Activated naive CD8-positive, alpha-beta T cell treated with anti-CD3 and anti-CD28 coated beads for 36 hours (primary cell): ENCODE measurements around the gene ARMC9. TPM values are rescaled to one million over a fixed set of nuclear protein-coding genes. Genes with fewer than 3 reads are reported as not detected.
"Not testable (repeated sequence)": the region's sequence is repeated elsewhere in the genome, so short reads cannot be mapped to it uniquely, and the experiment has no call there.

Source experiments
- DNase-seq: peaks from one replicate; pipeline ENCODE4 v3.0.0; 2021
- H3K27ac Mint-ChIP-seq: one replicate; pipeline ENCODE4 v1.8.0; 2022; ENCODE audit warnings: mild to moderate bottlenecking, moderate library complexity, mixed read lengths
- H3K27me3 Mint-ChIP-seq: one replicate; pipeline ENCODE4 v1.8.0; 2022; ENCODE audit warnings: mild to moderate bottlenecking, mixed read lengths
- H3K36me3 Mint-ChIP-seq: one replicate; pipeline ENCODE4 v1.8.0; 2021; ENCODE audit warnings: mild to moderate bottlenecking, mixed read lengths
- H3K4me1 Mint-ChIP-seq: one replicate; pipeline ENCODE4 v1.8.0; 2021; ENCODE audit warnings: mixed read lengths
- H3K4me3 Mint-ChIP-seq: one replicate; pipeline ENCODE4 v1.8.0; 2022; ENCODE audit warnings: mild to moderate bottlenecking, moderate library complexity, mixed read lengths
- H3K9me3 Mint-ChIP-seq: one replicate; pipeline ENCODE4 v1.8.0; 2022; ENCODE audit warnings: mixed read lengths
- total RNA-seq, 2 experiments: library from RNA; stranded (reverse); gene quantifications; one replicate each; pipeline ENCODE4 v1.2.3, GENCODE V29; 2021

Gene ARMC9
- total RNA-seq, 2 experiments from 2014 or later = 3.9 to 5.1 TPM

DNA sequence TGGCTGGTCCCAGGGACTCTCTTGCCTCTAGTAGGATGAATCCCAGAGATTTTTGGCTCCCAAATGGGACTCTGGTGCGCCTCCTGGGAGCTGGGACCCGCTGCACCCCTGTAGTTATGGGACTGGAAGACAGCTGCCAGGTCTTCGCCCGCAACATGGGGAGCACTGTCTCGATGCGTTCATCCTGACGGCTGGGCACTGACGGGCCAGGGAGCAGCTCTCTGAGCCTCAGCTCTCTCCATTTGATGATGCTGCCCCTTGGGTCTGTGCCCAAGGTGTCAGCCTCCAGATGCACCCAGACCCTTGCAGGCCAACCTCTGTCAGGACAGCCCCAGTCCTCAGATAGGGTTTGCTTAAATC lies 9.3 kb upstream of the ARMC9 start:
- Mint-ChIP-seq H3K36me3 (no peaks in the 10 kb centered on the region), H3K27me3 (peaks cover 40% of the 10 kb centered on the region), H3K4me3 (no peak overlapping the region), H3K9me3 (no peaks in the 10 kb centered on the region), H3K4me1 (no peaks in the 10 kb centered on the region), H3K27ac (no peak overlapping the region)
- DNase-seq = no peak

DNA sequence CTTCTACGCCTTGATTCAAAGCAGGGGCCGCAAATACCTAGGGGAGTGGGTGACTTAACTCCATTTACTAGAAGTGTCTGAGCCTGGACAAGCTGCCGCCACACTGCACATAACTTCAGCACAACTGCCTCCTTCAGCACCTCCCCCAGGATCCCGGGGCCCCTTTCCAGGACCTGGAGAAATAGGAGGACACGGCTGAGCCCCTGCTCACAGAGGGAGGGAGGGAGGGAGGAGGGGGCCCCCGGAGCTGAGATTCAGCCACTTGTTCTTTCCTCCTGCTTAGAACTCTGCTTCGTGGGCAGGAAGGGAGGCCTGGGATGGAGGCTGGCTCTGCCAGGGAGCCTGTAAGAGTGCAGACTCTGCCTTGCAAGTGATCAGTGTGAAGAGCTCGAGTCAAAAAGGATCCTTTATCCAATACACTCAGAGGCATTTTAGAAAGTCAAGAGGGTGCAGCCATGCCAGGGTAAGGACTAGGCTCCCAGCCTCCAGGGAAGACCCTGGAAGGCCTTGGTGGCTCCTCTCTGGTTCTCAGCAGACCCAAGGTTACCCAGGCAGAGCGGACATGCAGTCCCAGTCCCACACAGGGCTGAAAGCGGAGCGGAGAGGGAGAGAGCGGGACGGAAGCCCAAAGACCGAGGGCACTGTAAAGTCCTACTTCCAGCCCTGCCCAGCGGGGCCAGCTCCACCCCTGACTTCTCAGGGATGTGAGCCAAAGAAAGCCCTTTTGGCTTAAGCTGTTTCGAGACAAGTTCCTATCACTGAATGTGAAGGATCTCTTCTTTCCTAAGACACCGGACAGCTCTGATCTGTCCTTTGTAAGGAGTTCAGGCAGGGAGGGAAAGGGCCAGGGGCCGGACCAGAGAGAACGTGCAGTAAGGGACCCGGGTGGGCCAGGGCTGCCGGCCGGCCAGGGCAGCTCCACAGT lies 8.6 kb upstream of the ARMC9 start:
- no peak overlapping the region for H3K4me3 Mint-ChIP-seq
- no peaks in the 10 kb centered on the region for H3K9me3 Mint-ChIP-seq
- H3K4me1 Mint-ChIP-seq = no peaks in the 10 kb centered on the region
- H3K36me3 Mint-ChIP-seq = no peaks in the 10 kb centered on the region
- peaks cover 40% of the 10 kb centered on the region for H3K27me3 Mint-ChIP-seq
- DNase-seq = no peak
- H3K27ac Mint-ChIP-seq = no peak overlapping the region

DNA sequence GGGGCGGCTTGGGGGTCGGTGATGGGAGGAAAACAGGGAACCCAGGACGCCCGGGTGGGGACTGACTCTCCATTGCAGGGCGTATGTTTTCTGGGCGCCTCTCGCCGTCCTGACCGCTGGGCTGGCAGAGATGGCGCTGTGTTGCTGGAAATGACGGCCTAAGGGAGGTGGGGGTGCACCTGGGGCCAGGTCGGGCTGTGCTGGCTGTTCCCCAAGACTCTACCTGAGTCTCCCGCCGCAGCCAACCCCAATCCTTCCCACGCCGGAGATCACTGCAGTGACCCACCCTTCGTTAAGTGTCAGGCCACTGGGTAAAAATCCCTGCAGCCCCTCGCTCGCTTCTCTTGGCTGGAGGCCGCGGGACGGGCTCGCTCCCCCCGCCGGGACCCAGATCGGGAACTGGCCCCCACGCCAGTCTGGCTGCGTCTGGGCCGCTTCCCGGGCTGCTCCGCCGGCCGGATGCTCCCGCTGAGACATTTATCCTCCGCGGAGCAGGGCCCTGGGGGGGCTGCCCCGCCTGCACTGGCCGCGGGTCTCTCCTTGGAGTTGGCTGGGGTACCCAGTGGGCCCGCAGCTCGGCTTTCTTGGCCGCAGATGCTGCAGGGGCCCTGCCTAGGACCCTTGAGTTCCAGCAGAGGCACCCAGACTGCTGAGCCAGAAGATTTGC lies 7.8 kb upstream of the ARMC9 start:
- peaks cover 40% of the 10 kb centered on the region for H3K27me3 Mint-ChIP-seq
- H3K27ac Mint-ChIP-seq = no peak overlapping the region
- no peak overlapping the region for H3K4me3 Mint-ChIP-seq
- DNase-seq = no peak
- H3K4me1 Mint-ChIP-seq = no peaks in the 10 kb centered on the region
- no peaks in the 10 kb centered on the region for H3K9me3 Mint-ChIP-seq
- H3K36me3 Mint-ChIP-seq = no peaks in the 10 kb centered on the region

DNA sequence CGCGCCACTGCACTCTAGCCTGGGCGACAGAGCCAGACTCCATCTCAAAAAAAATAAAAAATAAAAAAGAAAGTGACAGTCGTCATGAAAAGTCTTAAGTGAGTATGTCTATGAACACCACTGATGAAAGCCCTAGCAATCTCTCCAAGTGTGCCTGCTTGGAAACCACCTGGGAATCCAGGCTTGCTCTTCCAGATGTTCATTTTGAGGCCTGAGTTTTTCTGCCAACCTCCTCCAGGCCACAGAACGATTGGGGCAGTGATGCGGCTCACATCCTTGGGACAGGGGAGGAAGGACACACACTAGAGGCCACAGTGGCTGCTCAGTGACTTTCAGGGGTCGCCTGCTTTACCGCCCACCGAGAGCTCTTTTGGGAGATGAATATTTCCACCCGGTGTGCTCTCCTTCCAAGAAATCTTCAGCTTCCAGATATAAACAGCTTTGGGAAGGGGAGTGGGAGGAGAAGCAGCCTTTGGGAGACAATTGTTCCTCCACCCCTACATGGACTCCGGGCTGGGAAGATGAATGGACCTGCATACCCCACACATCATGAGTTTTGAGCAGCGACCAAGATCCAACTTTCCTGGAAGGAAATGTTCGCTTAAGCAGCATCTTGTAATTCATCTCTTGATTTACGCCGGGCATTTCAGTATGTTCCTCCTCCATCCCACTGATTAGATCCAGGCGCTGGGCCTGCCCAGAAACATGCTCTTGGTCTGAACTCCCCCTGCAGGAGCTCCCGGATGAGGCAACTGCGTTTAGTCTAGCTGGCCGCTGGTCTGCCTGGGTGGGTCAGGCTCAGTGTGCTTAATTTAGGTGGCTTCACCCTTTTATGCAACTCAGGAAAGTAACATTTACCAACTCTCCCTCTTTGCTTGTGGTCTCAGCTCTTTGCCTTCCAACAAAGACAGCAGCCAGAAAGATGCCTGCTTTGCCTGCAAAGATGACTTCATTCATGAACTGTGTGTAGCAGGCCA lies 6.2 kb upstream of the ARMC9 start:
- peaks cover 40% of the 10 kb centered on the region for H3K27me3 Mint-ChIP-seq
- H3K4me3 Mint-ChIP-seq = no peak overlapping the region
- no peak overlapping the region for H3K27ac Mint-ChIP-seq
- no peaks in the 10 kb centered on the region for H3K4me1 Mint-ChIP-seq
- no peak for DNase-seq
- H3K9me3 Mint-ChIP-seq = no peaks in the 10 kb centered on the region
- no peaks in the 10 kb centered on the region for H3K36me3 Mint-ChIP-seq

DNA sequence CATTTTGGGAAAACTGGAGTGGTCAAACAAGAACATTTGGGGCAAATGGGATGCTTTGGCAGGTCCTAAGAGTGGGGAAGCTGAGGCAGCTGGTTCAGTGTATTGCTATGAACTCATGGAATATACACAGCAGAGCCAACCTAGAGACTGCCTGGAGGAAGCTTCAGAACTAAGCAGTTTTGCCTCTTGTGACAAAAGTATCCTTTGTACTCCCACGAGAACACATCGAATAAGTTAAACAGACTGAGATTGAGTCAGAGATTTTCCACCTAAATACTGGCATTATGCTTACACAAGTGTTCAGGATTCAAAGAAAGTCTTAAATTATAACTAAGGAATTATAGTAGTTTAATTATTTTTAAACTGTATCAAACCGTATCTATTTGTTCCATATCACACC lies 5.2 kb upstream of the ARMC9 start:
- no peak overlapping the region for H3K27ac Mint-ChIP-seq
- no peak for DNase-seq
- no peaks in the 10 kb centered on the region for H3K36me3 Mint-ChIP-seq
- no peak overlapping the region for H3K4me3 Mint-ChIP-seq
- H3K9me3 Mint-ChIP-seq = no peaks in the 10 kb centered on the region
- peaks cover 40% of the 10 kb centered on the region for H3K27me3 Mint-ChIP-seq
- H3K4me1 Mint-ChIP-seq = peaks cover 8% of the 10 kb centered on the region

DNA sequence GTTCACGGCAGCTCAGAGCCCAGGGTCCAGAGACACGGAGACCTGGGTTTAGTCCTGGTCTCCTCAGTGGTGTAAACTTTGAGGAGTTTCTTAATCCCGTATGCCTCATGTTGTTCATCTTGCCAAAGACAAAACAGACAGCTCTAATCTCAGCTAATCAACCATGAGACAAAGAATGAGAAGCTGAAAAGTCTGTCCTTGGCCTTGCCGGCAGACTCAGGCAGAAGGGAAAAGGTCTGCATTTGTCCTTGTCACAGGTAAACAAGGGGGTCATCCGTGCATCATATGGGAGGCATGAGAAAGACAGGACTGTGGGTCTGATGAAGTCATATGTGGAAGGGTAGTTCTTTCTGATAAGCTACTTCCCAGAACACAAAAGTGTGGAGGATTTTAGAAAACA lies 1.8 kb upstream of the ARMC9 start:
- DNase-seq = no peak
- no peaks in the 10 kb centered on the region for H3K36me3 Mint-ChIP-seq
- no peak overlapping the region for H3K4me3 Mint-ChIP-seq
- peaks cover 11% of the 10 kb centered on the region for H3K27me3 Mint-ChIP-seq
- H3K27ac Mint-ChIP-seq = no peak overlapping the region
- H3K4me1 Mint-ChIP-seq = peaks cover 22% of the 10 kb centered on the region
- H3K9me3 Mint-ChIP-seq = no peaks in the 10 kb centered on the region

DNA sequence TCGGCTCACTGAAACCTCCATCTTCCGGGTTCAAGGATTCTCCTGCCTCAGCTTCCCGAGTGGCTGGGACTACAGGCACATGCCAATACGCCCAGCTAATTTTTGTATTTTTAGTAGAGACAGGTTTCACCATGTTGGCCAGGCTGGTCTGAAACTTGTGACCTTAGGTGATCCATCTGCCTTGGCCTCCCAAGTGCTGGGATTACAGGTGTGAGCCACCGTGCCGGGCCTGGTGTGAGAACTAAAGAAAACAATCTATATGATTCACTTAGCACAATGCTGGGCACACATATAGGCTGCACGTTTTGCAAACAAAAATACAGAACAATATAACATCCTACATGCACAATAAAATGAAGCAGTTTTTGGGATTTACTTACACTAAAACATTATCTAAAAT lies 1.2 kb upstream of the ARMC9 start:
- H3K27me3 Mint-ChIP-seq, H3K27ac Mint-ChIP-seq, DNase-seq, H3K36me3 Mint-ChIP-seq, H3K4me3 Mint-ChIP-seq, H3K9me3 Mint-ChIP-seq: not testable (repeated sequence)
- H3K4me1 Mint-ChIP-seq = peaks cover 23% of the 10 kb centered on the region

DNA sequence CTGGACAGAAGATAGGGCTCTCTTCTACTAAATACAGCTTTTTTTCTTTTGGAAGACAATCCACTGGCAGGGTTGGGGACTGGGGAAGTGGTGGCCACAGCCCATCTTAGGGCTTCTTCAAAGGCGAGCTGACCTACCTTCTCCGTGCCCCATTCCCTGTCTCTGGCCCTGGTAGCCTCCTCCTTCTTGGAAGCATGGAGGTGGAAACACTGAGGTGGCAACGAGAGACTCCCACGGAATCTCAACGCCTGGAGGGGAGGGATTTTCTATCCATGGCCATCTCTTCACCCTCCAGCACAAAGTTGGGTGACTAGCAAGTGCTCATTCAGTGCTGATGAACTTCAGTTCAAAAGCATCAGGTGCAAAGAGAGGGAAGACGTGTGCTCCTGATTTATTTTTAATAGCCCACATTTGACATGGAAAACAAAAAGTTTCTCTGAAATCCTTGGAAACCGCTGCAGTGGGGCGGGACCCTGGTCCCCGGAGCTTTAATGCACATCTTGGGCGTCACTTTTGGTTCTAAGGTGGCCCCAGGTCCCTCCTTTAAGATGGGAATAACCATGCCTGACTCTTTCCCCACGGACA lies 633 bp upstream of the ARMC9 start:
- H3K27ac Mint-ChIP-seq = peak overlapping the region; percentile 82
- H3K36me3 Mint-ChIP-seq = no peaks in the 10 kb centered on the region
- H3K4me3 Mint-ChIP-seq = peak overlapping the region; percentile 90
- DNase-seq = no peak
- H3K4me1 Mint-ChIP-seq = peaks cover 23% of the 10 kb centered on the region
- H3K9me3 Mint-ChIP-seq = no peaks in the 10 kb centered on the region
- H3K27me3 Mint-ChIP-seq = no peaks in the 10 kb centered on the region

DNA sequence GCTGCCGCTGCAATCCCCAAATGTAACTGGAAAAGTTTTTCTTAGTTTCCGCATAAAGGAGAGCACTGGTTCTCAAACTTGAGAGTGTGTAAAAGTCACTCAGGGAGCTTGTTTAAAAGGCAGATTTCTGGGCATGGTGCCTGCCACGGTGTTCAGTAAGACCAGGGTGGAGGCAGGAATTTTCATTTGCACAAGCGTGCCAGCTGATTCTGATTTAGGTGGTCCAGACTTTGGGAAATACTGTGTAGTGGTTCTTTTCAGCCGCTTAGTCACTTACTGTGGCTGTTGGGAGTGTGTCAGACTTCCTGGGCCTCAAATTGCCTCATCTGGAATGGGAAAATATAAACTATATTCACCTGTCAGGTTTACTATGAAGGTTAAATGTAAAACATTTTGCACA lies 788 bp downstream of the ARMC9 start:
- Mint-ChIP-seq H3K9me3 (no peaks in the 10 kb centered on the region), H3K36me3 (no peaks in the 10 kb centered on the region), H3K27me3 (no peaks in the 10 kb centered on the region), H3K4me1 (peaks cover 23% of the 10 kb centered on the region), H3K27ac (no peak overlapping the region), H3K4me3 (peak overlapping the region; percentile 81)
- DNase-seq = no peak

DNA sequence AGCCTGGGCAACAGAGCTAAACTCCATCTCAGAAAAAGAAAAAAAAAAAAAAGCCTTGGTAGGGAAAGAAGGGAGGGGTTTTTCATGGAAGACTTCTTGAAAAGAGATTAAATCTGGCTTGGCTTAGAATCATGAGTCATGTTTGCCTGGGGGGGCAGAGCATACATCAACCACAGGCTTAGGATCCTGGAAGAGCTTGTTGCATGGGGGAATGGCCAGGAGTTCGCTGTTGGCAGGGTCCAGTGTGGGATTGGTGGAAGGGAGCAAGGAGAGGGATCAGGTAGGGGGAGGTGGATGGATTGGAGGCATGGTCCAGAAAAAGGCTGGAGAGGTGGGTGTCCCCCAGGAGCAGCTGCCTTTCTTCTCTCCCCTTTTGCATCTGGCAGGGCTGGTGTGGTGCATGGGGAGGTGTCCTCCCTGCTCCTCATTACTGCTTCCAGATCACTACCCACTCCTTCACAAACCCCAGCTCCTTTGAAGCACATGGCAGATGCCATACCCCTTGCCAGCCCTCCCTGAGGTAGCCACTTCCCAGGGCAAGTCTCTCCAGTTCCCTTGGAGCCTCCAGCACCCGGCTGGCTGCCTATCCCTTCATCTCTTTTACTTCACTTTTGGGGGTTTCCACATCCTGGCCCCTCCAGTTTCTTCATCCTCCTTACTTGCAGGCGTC lies 2.5 kb downstream of the ARMC9 start:
- H3K4me3 Mint-ChIP-seq = no peak overlapping the region
- H3K9me3 Mint-ChIP-seq = no peaks in the 10 kb centered on the region
- peaks cover 23% of the 10 kb centered on the region for H3K4me1 Mint-ChIP-seq
- no peaks in the 10 kb centered on the region for H3K27me3 Mint-ChIP-seq
- no peak overlapping the region for H3K27ac Mint-ChIP-seq
- DNase-seq = no peak
- no peaks in the 10 kb centered on the region for H3K36me3 Mint-ChIP-seq

DNA sequence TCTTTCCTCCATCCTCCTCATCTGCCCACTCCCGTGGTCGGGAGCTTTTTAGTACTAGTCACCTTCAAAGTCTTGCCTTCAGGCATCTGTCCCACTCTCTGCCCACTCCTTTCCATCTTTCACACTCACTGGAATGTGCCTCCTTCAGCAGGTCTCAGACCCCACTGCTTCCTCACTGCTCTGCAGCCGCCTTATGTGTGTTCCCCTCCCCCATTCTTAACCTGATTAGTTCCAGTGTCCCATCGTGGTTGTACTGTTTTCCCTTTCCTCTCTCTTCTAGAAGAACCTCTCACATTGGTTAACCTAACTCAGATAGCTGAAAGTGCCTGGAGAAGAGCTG lies 3.0 kb downstream of the ARMC9 start:
- Mint-ChIP-seq H3K9me3 (no peaks in the 10 kb centered on the region), H3K27me3 (no peaks in the 10 kb centered on the region), H3K4me3 (no peak overlapping the region), H3K36me3 (no peaks in the 10 kb centered on the region), H3K4me1 (peaks cover 23% of the 10 kb centered on the region), H3K27ac (no peak overlapping the region)
- DNase-seq = no peak

DNA sequence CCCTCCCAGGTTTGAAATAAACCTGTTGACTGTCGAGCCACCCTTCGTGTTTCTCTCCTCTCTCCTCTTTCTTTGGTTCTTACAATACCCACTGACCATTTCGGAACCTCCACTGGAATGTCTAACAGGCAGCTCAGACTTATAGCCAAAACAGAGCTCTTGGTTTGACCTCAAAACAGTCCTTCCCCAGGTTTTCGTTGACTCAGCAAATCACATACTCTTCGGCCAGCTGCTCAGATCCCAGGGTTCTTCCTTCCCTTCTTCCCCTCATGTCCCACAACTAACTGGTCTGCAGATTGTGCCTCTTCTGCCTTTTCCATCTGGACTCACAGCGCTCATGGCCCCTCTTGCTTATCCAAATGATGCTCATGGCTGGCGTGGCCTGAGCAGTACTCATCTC lies 4.7 kb downstream of the ARMC9 start:
- DNase-seq = no peak

DNA sequence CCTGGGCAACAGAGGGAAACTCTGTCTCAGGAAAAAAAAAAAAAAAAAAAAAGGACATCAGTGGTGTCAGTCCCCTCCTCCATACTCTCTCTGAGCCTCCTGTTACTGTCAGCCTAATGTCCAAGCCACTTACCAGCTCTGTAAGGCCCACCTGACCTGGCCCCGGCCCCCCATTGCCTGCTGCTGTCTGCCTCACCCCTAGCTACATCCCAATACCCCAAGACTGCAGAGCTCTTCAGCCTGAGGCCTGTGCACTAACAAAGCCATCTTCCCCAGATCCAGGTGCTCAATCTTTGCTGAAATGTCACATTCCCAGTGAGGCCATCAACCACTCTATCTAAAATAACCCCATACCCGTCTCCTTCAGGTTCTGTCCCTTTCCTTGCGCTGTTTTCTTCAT lies 5.7 kb downstream of the ARMC9 start:
- no peak for DNase-seq
- H3K27ac Mint-ChIP-seq = no peak overlapping the region
- peaks cover 13% of the 10 kb centered on the region for H3K4me1 Mint-ChIP-seq
- no peaks in the 10 kb centered on the region for H3K36me3 Mint-ChIP-seq
- no peak overlapping the region for H3K4me3 Mint-ChIP-seq
- no peaks in the 10 kb centered on the region for H3K27me3 Mint-ChIP-seq
- H3K9me3 Mint-ChIP-seq = no peaks in the 10 kb centered on the region

More for the DNA sequence above, 4.7 kb downstream of the ARMC9 start:
- Mint-ChIP-seq H3K4me3 (no peak overlapping the region), H3K27ac (no peak overlapping the region), H3K4me1 (peaks cover 18% of the 10 kb centered on the region), H3K9me3 (no peaks in the 10 kb centered on the region), H3K27me3 (no peaks in the 10 kb centered on the region), H3K36me3 (no peaks in the 10 kb centered on the region)

DNA sequence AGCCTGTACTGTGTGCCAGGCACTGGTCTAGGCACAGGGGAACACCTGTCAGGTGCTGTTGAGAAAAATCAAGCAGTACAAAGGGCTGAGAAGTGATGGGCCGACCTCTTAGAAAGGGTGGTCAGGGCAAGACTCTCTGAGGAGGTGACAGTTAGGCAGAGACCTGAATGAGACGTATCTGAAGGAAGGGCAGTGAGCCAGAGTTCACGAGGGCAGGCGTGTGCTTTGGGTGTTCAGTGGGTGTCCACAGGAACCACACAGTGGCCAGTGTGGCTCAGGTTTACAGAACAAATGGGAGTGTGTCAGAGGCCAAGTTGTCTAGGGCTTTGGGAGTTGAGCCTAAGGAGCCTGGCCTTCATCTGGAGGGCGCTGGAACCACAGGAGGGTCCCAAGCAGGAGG lies 6.2 kb downstream of the ARMC9 start:
- peaks cover 11% of the 10 kb centered on the region for H3K4me1 Mint-ChIP-seq

More for the DNA sequence above, 6.2 kb downstream of the ARMC9 start:
- H3K27ac Mint-ChIP-seq = no peak overlapping the region
- H3K9me3 Mint-ChIP-seq = no peaks in the 10 kb centered on the region
- no peak for DNase-seq
- no peaks in the 10 kb centered on the region for H3K27me3 Mint-ChIP-seq
- no peaks in the 10 kb centered on the region for H3K36me3 Mint-ChIP-seq
- no peak overlapping the region for H3K4me3 Mint-ChIP-seq
